ENCODE data around the gene ZIC5. TPM values are rescaled to one million over a fixed set of nuclear protein-coding genes. Genes with fewer than 3 reads are reported as not detected.

Gene ZIC5
- polyA plus RNA-seq, 1 donor from 2014 or later, result 0.94 TPM

DNA sequence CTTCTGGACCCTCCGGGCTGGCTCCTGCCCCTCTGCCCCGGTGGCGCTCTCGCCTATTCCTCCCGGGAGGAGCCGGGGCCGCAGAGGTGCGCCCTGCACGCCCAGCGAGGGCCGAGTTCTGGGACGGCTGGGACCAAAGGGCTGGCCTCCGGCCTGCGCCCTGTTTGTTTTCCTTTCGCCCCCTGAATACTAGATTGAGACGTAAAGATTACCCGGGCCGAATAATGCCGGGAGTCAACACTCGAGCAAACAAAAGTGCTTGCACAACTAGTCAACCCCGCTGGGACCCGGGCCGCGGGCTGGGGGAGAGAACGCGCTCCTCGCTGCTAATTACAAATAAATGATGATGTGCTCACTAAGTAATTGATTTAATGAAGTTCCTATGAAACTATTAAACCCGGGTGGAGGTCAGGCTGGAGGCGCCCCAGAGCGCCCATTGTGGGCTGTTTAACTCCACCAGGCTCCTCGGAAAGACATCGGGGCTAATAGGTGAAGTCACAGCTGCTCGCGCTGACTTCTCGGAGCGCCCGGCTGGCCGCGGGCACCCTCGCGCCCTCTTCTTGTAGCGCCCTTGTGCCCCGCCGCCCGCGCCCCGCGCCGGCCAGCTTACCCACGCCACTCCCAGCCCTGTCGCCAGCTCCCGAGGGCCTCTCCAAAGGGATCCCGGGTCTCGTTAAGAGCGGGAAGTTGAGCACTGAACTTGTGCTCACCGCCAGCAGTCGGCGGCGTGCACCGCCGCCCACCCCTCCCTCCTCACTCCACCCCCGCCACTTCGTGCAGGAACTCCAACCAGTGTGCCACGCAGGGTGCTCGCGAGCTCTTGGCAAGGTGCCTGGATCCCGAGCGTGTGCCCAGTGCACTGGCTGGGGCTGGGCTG is 14.9 kb downstream of the ZIC5 start:
- Histone ChIP-seq H3K36me3 (ENCODE audit: insufficient read depth, low read length) (no peaks in the 10 kb centered on the region), H3K9me2 (ENCODE audit: insufficient read depth, low read length) (no peaks in the 10 kb centered on the region), H3K9me3 (ENCODE audit: low read length) (peaks cover 4% of the 10 kb centered on the region), H3K27me3 (ENCODE audit: insufficient read depth, low read depth, low read length) (peaks cover 86% of the 10 kb centered on the region), H3K79me2 (replicated peaks; ENCODE audit: insufficient read depth, low read length) (peaks cover 7% of the 10 kb centered on the region), H4K20me1 (ENCODE audit: insufficient read depth) (no peaks in the 10 kb centered on the region), H2AFZ (ENCODE audit: low read depth, low read length) (no peak overlapping the region), H3F3A (ENCODE audit: insufficient read depth, low read length, poor library complexity, severe bottlenecking) (no peaks in the 10 kb centered on the region), H3K4me3 (ENCODE audit: low read length) (peak overlapping the region; percentile 44), H3K4me2 (ENCODE audit: low read length) (no peak overlapping the region), H3K27ac (ENCODE audit: low read length) (no peak overlapping the region), H3K9ac (ENCODE audit: low read length) (no peak overlapping the region)
- no peak for TF ChIP-seq MXI1 (conservative IDR thresholded peaks at IDR 0.05; ENCODE audit: poor library complexity, severe bottlenecking)
- no peak for TF ChIP-seq SMC3 (conservative IDR thresholded peaks at IDR 0.05; ENCODE audit: poor library complexity)
- TF ChIP-seq EZH2 (IDR thresholded peaks at IDR 0.05; ENCODE audit: borderline replicate concordance, insufficient read depth, low read length, poor library complexity, severe bottlenecking), result no peak
- TF ChIP-seq, protein P1, sequence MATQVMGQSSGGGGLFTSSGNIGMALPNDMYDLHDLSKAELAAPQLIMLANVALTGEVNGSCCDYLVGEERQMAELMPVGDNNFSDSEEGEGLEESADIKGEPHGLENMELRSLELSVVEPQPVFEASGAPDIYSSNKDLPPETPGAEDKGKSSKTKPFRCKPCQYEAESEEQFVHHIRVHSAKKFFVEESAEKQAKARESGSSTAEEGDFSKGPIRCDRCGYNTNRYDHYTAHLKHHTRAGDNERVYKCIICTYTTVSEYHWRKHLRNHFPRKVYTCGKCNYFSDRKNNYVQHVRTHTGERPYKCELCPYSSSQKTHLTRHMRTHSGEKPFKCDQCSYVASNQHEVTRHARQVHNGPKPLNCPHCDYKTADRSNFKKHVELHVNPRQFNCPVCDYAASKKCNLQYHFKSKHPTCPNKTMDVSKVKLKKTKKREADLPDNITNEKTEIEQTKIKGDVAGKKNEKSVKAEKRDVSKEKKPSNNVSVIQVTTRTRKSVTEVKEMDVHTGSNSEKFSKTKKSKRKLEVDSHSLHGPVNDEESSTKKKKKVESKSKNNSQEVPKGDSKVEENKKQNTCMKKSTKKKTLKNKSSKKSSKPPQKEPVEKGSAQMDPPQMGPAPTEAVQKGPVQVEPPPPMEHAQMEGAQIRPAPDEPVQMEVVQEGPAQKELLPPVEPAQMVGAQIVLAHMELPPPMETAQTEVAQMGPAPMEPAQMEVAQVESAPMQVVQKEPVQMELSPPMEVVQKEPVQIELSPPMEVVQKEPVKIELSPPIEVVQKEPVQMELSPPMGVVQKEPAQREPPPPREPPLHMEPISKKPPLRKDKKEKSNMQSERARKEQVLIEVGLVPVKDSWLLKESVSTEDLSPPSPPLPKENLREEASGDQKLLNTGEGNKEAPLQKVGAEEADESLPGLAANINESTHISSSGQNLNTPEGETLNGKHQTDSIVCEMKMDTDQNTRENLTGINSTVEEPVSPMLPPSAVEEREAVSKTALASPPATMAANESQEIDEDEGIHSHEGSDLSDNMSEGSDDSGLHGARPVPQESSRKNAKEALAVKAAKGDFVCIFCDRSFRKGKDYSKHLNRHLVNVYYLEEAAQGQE (IDR thresholded peaks at IDR 0.05; ENCODE audit: borderline replicate concordance), result no peak
- TF ChIP-seq EP300 (conservative IDR thresholded peaks at IDR 0.05; ENCODE audit: poor library complexity, severe bottlenecking), result no peak
- TF ChIP-seq, protein P2, sequence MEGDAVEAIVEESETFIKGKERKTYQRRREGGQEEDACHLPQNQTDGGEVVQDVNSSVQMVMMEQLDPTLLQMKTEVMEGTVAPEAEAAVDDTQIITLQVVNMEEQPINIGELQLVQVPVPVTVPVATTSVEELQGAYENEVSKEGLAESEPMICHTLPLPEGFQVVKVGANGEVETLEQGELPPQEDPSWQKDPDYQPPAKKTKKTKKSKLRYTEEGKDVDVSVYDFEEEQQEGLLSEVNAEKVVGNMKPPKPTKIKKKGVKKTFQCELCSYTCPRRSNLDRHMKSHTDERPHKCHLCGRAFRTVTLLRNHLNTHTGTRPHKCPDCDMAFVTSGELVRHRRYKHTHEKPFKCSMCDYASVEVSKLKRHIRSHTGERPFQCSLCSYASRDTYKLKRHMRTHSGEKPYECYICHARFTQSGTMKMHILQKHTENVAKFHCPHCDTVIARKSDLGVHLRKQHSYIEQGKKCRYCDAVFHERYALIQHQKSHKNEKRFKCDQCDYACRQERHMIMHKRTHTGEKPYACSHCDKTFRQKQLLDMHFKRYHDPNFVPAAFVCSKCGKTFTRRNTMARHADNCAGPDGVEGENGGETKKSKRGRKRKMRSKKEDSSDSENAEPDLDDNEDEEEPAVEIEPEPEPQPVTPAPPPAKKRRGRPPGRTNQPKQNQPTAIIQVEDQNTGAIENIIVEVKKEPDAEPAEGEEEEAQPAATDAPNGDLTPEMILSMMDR (IDR thresholded peaks at IDR 0.05; ENCODE audit: poor library complexity, severe bottlenecking), result no peak
- TF ChIP-seq TAF1 (IDR thresholded peaks at IDR 0.05; ENCODE audit: low read depth), result no peak
- no peak for TF ChIP-seq POLR2AphosphoS5 (IDR thresholded peaks at IDR 0.05)
- TF ChIP-seq RAD21 (conservative IDR thresholded peaks at IDR 0.05), result no peak

DNA sequence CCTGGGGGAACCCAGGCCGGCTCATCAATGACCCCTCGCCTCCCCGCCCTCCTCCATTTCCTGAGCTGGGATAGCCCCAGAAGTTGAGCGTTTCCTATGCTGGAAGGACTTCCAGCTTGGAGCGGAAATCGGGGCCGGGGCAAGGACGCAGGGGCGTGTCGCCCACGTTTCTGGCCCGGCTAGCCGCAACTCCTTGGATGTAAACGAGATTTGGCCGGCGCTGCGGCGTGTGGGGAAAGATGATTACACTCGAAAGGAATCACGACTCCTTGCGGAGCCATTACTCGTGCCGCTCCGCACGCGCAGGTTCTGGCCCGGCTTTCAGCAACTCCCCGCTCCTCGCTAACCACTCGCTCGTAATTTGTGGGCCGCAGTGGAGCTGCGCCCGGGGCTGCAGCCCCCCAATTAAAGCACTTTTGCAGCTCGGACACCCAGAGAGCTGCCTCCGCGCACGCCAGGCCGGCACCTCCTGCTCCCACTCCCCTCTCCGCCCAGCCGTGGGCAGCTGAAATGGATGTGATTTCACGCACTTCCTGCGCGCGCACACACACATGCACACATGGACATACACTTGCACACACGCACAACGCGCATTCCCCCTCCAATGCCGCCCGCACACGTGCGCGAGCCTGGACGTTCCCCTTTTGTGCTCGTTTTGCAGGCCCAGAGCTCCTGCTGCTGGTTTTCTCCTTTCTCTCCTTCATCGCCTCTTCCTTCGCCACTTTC is 15.7 kb downstream of the ZIC5 start:
- Histone ChIP-seq H3K27ac (ENCODE audit: low read length) (no peak overlapping the region), H3K79me2 (replicated peaks; ENCODE audit: insufficient read depth, low read length) (no peaks in the 10 kb centered on the region), H3K27me3 (ENCODE audit: insufficient read depth, low read depth, low read length) (peaks cover 79% of the 10 kb centered on the region), H3K9ac (ENCODE audit: low read length) (no peak overlapping the region), H3K9me2 (ENCODE audit: insufficient read depth, low read length) (no peaks in the 10 kb centered on the region), H3K4me3 (ENCODE audit: low read length) (peak overlapping the region; percentile 44), H3F3A (ENCODE audit: insufficient read depth, low read length, poor library complexity, severe bottlenecking) (no peaks in the 10 kb centered on the region), H2AFZ (ENCODE audit: low read depth, low read length) (no peak overlapping the region), H3K4me2 (ENCODE audit: low read length) (no peak overlapping the region), H3K9me3 (ENCODE audit: low read length) (peaks cover 4% of the 10 kb centered on the region), H4K20me1 (ENCODE audit: insufficient read depth) (no peaks in the 10 kb centered on the region), H3K36me3 (ENCODE audit: insufficient read depth, low read length) (no peaks in the 10 kb centered on the region)
- TF ChIP-seq TAF1 (IDR thresholded peaks at IDR 0.05; ENCODE audit: low read depth) (no peak), POLR2AphosphoS5 (IDR thresholded peaks at IDR 0.05) (peak; percentile 25)

Measured in neural cell (in vitro differentiated cells).